Measurements from ENCODE around the gene MINDY2. TPM values are rescaled to one million over a fixed set of nuclear protein-coding genes. Genes with fewer than 3 reads are reported as not detected.
A peak's percentile ranks its signal among the peaks of the same experiment; 100 is the strongest.

Gene MINDY2
- total RNA-seq, 4 donors from 2014 or later = 26.6 to 38.2 (median 29.2) TPM

GRCh38 chr15:58779554-58779953 is 8.5 kb downstream of the MINDY2 start:
- no peak overlapping the region for H3K4me3 ChIP-seq
- peaks cover 0 to 11% (median 0%) of the 10 kb centered on the region in 4 donors for H3K36me3 ChIP-seq
- intact Hi-C loops (cut with DNase I) = no loop called here
- WGBS = 100% methylated on average over 1 of the region's 1 CpG
- H3K4me1 ChIP-seq = peaks cover 10 to 50% (median 45%) of the 10 kb centered on the region in 4 donors
- no peak overlapping the region for H3K27ac ChIP-seq (replicated peaks in 1 of 4)
- no peak for TF ChIP-seq CTCF (IDR thresholded peaks at IDR 0.05)
- no peak for TF ChIP-seq POLR2A (IDR thresholded peaks at IDR 0.05; ENCODE audit: low read depth)
- no peak for TF ChIP-seq POLR2AphosphoS5 (IDR thresholded peaks at IDR 0.05)
- TF ChIP-seq EP300 (IDR thresholded peaks at IDR 0.05) = no peak
- no peaks in the 10 kb centered on the region for H3K9me3 ChIP-seq
- DNase-seq (ENCODE audit: extremely low spot score) = no peak
- no peaks in the 10 kb centered on the region for H3K27me3 ChIP-seq

GRCh38 chr15:58785355-58785754 is 14.3 kb downstream of the MINDY2 start:
- peak overlapping the region in 2 of 4 donors; percentile 7 to 14 for H3K4me3 ChIP-seq
- intact Hi-C loops (cut with DNase I) = no loop called here
- WGBS = 57% methylated on average over 6 of the region's 6 CpGs

GRCh38 chr15:58788056-58788710 is 17.1 kb downstream of the MINDY2 start:
- Histone ChIP-seq H3K4me1 (peaks cover 14 to 24% (median 18%) of the 10 kb centered on the region in 4 donors), H3K4me3 (no peak overlapping the region), H3K36me3 (peaks cover 0 to 24% (median 9%) of the 10 kb centered on the region in 4 donors), H3K9me3 (no peaks in the 10 kb centered on the region), H3K27ac (replicated peaks in 1 of 4) (no peak overlapping the region), H3K27me3 (no peaks in the 10 kb centered on the region)
- no peak for TF ChIP-seq POLR2A (IDR thresholded peaks at IDR 0.05; ENCODE audit: low read depth)
- TF ChIP-seq EP300 (IDR thresholded peaks at IDR 0.05) = no peak
- TF ChIP-seq CTCF (IDR thresholded peaks at IDR 0.05) = no peak
- TF ChIP-seq POLR2AphosphoS5 (IDR thresholded peaks at IDR 0.05) = no peak
- DNase-seq (ENCODE audit: extremely low spot score) = no peak
- WGBS = 86% methylated on average over 3 of the region's 3 CpGs
- intact Hi-C loops (cut with DNase I) = no loop called here

More at GRCh38 chr15:58785355-58785754, 14.3 kb downstream of the MINDY2 start:
- no peaks in the 10 kb centered on the region for H3K27me3 ChIP-seq
- peak overlapping the region in 2 of 4 donors; percentile 15 to 40 for H3K27ac ChIP-seq (replicated peaks in 1 of 4)
- H3K4me1 ChIP-seq = peaks cover 14 to 32% (median 22%) of the 10 kb centered on the region in 4 donors
- peaks cover 0 to 17% (median 9%) of the 10 kb centered on the region in 4 donors for H3K36me3 ChIP-seq
- TF ChIP-seq POLR2AphosphoS5 (IDR thresholded peaks at IDR 0.05) (no peak), EP300 (IDR thresholded peaks at IDR 0.05) (no peak), CTCF (IDR thresholded peaks at IDR 0.05) (no peak), POLR2A (IDR thresholded peaks at IDR 0.05; ENCODE audit: low read depth) (no peak)
- no peaks in the 10 kb centered on the region for H3K9me3 ChIP-seq
- DNase-seq (ENCODE audit: extremely low spot score) = no peak

- DNase-seq (ENCODE audit: extremely low spot score) = no peak
- intact Hi-C loops (cut with DNase I) = no loop called here
- H3K4me1 ChIP-seq = peaks cover 5 to 10% (median 7%) of the 10 kb centered on the region in 4 donors
- H3K27ac ChIP-seq (replicated peaks in 1 of 4) = no peak overlapping the region
- no peak for TF ChIP-seq CTCF (IDR thresholded peaks at IDR 0.05)
- TF ChIP-seq POLR2AphosphoS5 (IDR thresholded peaks at IDR 0.05) = no peak
- no peak for TF ChIP-seq POLR2A (IDR thresholded peaks at IDR 0.05; ENCODE audit: low read depth)
- TF ChIP-seq EP300 (IDR thresholded peaks at IDR 0.05) = no peak
- no peak overlapping the region for H3K4me3 ChIP-seq
- no peaks in the 10 kb centered on the region for H3K27me3 ChIP-seq
- peaks cover 0 to 16% (median 7%) of the 10 kb centered on the region in 4 donors for H3K36me3 ChIP-seq
- 83% methylated on average over 6 of the region's 6 CpGs for WGBS
- no peaks in the 10 kb centered on the region for H3K9me3 ChIP-seq
Observed at GRCh38 chr15:58793862-58794261, 22.8 kb downstream of the MINDY2 start.

All from esophagus muscularis mucosa (tissue), 4 donors.